Measurements from ENCODE around the gene SLC47A2. TPM values are rescaled to one million over a fixed set of nuclear protein-coding genes. Genes with fewer than 3 reads are reported as not detected.

SLC47A2 gene
- total and polyA plus RNA-seq, 2 donors (not counting 1 experiment from before 2014, with no cell fraction given), result not detected

GRCh38 chr17:19629449-19629848 lies 86.9 kb downstream of the SLC47A2 start:
- DNase-seq (ENCODE audit: low read depth in 2 of 2), result no peak
- H3K27ac ChIP-seq (ENCODE audit: insufficient read depth, low read length), result no peak overlapping the region
- H3K4me1 ChIP-seq (ENCODE audit: control insufficient read depth, extremely low read depth, insufficient read depth, low read length), result no peaks in the 10 kb centered on the region
- H3K4me3 ChIP-seq (replicated peaks in 1 of 4; ENCODE audit: control extremely low read depth in 1 of 4, insufficient read depth in 1 of 4, low read depth in 3 of 4, low read length in 4 of 4), result no peak overlapping the region
- H3K4me2 ChIP-seq (ENCODE audit: extremely low read depth, insufficient read depth, low read length), result no peak overlapping the region
- no peaks in the 10 kb centered on the region for H4K20me1 ChIP-seq (ENCODE audit: control insufficient read depth, extremely low read depth, insufficient read depth, low read length)
- TF ChIP-seq, protein P1, sequence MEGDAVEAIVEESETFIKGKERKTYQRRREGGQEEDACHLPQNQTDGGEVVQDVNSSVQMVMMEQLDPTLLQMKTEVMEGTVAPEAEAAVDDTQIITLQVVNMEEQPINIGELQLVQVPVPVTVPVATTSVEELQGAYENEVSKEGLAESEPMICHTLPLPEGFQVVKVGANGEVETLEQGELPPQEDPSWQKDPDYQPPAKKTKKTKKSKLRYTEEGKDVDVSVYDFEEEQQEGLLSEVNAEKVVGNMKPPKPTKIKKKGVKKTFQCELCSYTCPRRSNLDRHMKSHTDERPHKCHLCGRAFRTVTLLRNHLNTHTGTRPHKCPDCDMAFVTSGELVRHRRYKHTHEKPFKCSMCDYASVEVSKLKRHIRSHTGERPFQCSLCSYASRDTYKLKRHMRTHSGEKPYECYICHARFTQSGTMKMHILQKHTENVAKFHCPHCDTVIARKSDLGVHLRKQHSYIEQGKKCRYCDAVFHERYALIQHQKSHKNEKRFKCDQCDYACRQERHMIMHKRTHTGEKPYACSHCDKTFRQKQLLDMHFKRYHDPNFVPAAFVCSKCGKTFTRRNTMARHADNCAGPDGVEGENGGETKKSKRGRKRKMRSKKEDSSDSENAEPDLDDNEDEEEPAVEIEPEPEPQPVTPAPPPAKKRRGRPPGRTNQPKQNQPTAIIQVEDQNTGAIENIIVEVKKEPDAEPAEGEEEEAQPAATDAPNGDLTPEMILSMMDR (conservative IDR thresholded peaks at IDR 0.05 in 1 of 2, IDR thresholded peaks at IDR 0.05 in 1 of 2; ENCODE audit: low read depth in 1 of 2, low read length in 2 of 2), result no peak
- H3K27me3 ChIP-seq (ENCODE audit: control insufficient read depth, insufficient read depth, low read length), result no peaks in the 10 kb centered on the region
- no peak overlapping the region for H3K9ac ChIP-seq (ENCODE audit: insufficient read depth, low read length)
- no peaks in the 10 kb centered on the region for H3K36me3 ChIP-seq (ENCODE audit: control insufficient read depth, insufficient read depth, low read length)
- H3K9me3 ChIP-seq (ENCODE audit: control insufficient read depth, insufficient read depth, low read depth, low read length), result no peaks in the 10 kb centered on the region
- H2AFZ ChIP-seq (ENCODE audit: low read length), result no peak overlapping the region
- H3K79me2 ChIP-seq (ENCODE audit: control insufficient read depth, insufficient read depth, low read length), result no peaks in the 10 kb centered on the region

Other genes with a start within 250 kb of the SLC47A2 start
- 0.26 and 0.66 TPM in 2 replicates for gene SLC47A1, start 182.7 kb downstream of the SLC47A2 start, total RNA-seq
- gene SLC47A1, start 182.7 kb downstream of the SLC47A2 start, polyA plus RNA-seq, result 0.03 and 0.12 TPM in 2 replicates
- 30.2 and 33.1 TPM in 2 replicates for gene ALDH3A2, start 67.8 kb downstream of the SLC47A2 start, total RNA-seq
- 8.5 and 14.6 TPM in 2 replicates for gene ALDH3A2, start 67.8 kb downstream of the SLC47A2 start, polyA plus RNA-seq
- under 0.01 and 0.17 TPM in 2 replicates for gene ALDH3A1, start 31.7 kb upstream of the SLC47A2 start, total RNA-seq
- gene ALDH3A1, start 31.7 kb upstream of the SLC47A2 start, polyA plus RNA-seq, result 0.12 and 1.0 TPM in 2 replicates
- 46.1 and 46.5 TPM in 2 replicates for gene ULK2, start 151.4 kb upstream of the SLC47A2 start, total RNA-seq
- 15.8 and 20.0 TPM in 2 replicates for gene ULK2, start 151.4 kb upstream of the SLC47A2 start, polyA plus RNA-seq